ENCODE data around the gene VSX1.

GRCh38 chr20:25065625-25066338, 16.2 kb downstream of the VSX1 start:
- no peak for TF ChIP-seq MXI1 (IDR thresholded peaks at IDR 0.05; ENCODE audit: low read depth, low read length)
- TF ChIP-seq CTCF (IDR thresholded peaks at IDR 0.05) = peak; percentile 73
- no peak for TF ChIP-seq FOXJ3 (CRISPR knock-in tag; IDR thresholded peaks at IDR 0.05)
- TF ChIP-seq SIN3A (IDR thresholded peaks at IDR 0.05; ENCODE audit: borderline replicate concordance, low read depth, low read length) = no peak
- TF ChIP-seq EZH2phosphoT487 (IDR thresholded peaks at IDR 0.05; ENCODE audit: borderline replicate concordance, low read depth) = no peak

Data from SK-N-SH (cell line).